ENCODE measurements around the gene C10orf105. TPM values are rescaled to one million over a fixed set of nuclear protein-coding genes. Genes with fewer than 3 reads are reported as not detected.

Gene C10orf105
- total RNA-seq, 4 donors from 2014 or later, result 0.07 to 1.2 TPM; not detected in 2

DNA sequence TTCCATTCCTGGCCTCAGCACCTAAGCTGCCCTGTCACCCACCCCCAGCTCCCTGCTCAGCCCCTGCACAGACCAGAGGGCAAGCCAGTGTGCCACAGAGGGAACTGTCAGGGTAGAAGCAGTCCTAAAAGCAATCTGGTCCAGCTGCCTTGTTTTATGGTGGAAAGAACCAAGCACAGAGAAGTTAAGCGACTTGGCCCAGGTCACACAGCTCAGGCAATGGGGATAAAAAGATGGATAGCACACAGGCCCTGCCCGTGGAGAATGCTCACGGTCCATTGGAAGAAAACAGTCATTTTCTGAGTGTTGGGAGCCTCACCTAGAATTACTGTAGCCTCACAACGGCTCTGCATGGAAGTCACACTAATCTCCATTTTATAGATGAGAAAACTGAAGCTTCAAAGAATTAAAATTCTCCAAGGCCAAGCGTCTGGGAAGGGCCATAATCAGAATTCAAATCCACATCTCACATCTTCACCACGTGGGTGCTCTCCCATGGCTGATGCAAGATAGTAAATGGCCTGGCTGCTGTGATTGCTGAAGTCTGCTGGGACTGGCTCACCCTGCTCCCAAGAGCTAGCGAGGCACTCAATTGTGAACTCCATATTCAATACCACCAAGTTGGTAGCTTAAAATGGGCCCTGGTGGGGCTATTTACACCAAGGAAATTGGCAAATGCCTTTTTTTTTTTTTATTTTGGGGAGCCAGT is 26.8 kb downstream of the C10orf105 start:
- no peak overlapping the region for H3K4me3 ChIP-seq
- DNase-seq, result no peak
- H3K27me3 ChIP-seq, result no peaks in the 10 kb centered on the region
- no peaks in the 10 kb centered on the region for H3K4me1 ChIP-seq
- no peak for TF ChIP-seq POLR2A (IDR thresholded peaks at IDR 0.05)
- TF ChIP-seq, protein P1, sequence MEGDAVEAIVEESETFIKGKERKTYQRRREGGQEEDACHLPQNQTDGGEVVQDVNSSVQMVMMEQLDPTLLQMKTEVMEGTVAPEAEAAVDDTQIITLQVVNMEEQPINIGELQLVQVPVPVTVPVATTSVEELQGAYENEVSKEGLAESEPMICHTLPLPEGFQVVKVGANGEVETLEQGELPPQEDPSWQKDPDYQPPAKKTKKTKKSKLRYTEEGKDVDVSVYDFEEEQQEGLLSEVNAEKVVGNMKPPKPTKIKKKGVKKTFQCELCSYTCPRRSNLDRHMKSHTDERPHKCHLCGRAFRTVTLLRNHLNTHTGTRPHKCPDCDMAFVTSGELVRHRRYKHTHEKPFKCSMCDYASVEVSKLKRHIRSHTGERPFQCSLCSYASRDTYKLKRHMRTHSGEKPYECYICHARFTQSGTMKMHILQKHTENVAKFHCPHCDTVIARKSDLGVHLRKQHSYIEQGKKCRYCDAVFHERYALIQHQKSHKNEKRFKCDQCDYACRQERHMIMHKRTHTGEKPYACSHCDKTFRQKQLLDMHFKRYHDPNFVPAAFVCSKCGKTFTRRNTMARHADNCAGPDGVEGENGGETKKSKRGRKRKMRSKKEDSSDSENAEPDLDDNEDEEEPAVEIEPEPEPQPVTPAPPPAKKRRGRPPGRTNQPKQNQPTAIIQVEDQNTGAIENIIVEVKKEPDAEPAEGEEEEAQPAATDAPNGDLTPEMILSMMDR (IDR thresholded peaks at IDR 0.05), result no peak
- no peaks in the 10 kb centered on the region for H3K36me3 ChIP-seq
- intact Hi-C loops (cut with DNase I; ENCODE audit: low total_unique reads), result no loop called here
- H3K9me3 ChIP-seq, result no peaks in the 10 kb centered on the region
- H3K27ac ChIP-seq, result no peak overlapping the region

DNA sequence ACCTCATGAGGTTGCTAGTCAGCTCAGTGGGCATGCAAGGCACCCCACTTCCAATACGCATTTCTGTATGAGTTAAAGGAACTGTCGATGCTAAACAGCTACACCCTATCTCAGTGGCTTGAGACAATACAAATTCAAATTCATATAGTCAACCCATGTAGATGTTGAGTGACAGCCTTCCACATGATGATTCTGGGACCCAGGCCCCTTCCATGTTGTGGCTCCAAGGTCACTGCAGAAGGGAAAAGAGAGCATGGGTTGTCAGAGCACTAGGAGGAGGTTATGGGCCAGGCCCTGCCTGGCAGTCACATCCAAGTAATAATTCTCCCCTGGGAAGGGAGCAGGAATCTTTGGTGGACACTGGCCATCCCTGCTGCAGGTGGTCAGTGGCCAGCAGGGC is 28.2 kb downstream of the C10orf105 start:
- no peak for TF ChIP-seq POLR2A (IDR thresholded peaks at IDR 0.05)
- TF ChIP-seq, protein P1 (IDR thresholded peaks at IDR 0.05), result no peak
- no peak for DNase-seq
- Histone ChIP-seq H3K36me3 (no peaks in the 10 kb centered on the region), H3K9me3 (no peaks in the 10 kb centered on the region), H3K4me1 (no peaks in the 10 kb centered on the region), H3K27me3 (no peaks in the 10 kb centered on the region), H3K4me3 (no peak overlapping the region), H3K27ac (no peak overlapping the region)
- intact Hi-C loops (cut with DNase I; ENCODE audit: low total_unique reads), result no loop called here

DNA sequence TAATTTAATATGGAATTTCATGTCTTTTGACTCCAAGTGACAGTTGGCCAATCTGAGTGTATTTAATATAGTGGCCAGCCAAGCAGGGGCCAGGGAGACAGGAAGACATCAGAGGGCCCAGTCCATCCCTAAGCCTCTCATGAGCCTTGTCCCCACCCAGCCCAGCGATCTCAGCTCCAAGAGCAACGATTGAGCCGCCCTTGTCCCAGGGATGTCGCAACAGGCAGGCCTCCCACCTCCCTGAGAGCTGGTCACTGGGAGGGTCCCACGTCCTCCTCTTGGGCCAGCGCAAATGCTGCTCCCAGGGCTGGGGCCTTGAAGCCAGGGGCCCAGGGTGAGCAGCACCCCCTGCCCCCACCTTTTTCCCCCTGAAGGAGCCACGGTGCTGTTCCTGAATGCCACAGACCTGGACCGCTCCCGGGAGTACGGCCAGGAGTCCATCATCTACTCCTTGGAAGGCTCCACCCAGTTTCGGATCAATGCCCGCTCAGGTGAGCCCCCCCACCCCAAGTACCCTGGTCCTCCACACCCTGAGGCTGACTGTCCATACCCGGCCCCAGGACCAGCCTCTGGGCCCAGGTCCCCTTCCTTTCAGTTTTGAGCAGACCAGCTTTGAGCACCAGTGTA is 29.4 kb downstream of the C10orf105 start:
- TF ChIP-seq, protein P1 (IDR thresholded peaks at IDR 0.05), result no peak
- TF ChIP-seq POLR2A (IDR thresholded peaks at IDR 0.05), result no peak
- Histone ChIP-seq H3K27me3 (no peaks in the 10 kb centered on the region), H3K4me3 (no peak overlapping the region), H3K27ac (no peak overlapping the region), H3K9me3 (no peaks in the 10 kb centered on the region), H3K4me1 (no peaks in the 10 kb centered on the region), H3K36me3 (no peaks in the 10 kb centered on the region)
- no peak for DNase-seq
- intact Hi-C loops (cut with DNase I; ENCODE audit: low total_unique reads), result no loop called here

DNA sequence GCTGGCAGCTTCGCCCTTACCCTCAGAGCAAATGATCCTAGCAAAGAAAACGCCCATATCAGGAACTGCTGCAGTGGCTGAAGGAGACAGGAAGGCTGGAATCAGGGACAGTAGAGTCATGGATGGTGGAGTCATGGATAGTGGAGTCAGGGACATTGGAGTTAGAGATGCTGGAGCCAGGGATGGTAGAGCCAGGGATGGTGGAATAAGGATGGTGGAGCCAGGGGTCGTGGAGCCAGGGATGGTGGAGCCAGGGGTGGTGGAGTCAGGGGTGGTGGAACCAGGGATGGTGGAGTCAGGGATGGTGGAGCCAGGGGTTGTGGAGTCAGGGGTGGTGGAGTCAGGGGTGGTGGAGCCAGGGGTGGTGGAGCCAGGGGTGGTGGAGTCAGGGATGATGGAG is 31.3 kb downstream of the C10orf105 start:
- no peak overlapping the region for H3K27ac ChIP-seq
- no peaks in the 10 kb centered on the region for H3K27me3 ChIP-seq
- no peaks in the 10 kb centered on the region for H3K36me3 ChIP-seq
- H3K4me3 ChIP-seq, result no peak overlapping the region
- no peaks in the 10 kb centered on the region for H3K9me3 ChIP-seq
- no peak for DNase-seq
- TF ChIP-seq POLR2A (IDR thresholded peaks at IDR 0.05), result no peak
- TF ChIP-seq, protein P1 (IDR thresholded peaks at IDR 0.05), result no peak
- H3K4me1 ChIP-seq, result no peaks in the 10 kb centered on the region
- intact Hi-C loops (cut with DNase I; ENCODE audit: low total_unique reads), result no loop called here

DNA sequence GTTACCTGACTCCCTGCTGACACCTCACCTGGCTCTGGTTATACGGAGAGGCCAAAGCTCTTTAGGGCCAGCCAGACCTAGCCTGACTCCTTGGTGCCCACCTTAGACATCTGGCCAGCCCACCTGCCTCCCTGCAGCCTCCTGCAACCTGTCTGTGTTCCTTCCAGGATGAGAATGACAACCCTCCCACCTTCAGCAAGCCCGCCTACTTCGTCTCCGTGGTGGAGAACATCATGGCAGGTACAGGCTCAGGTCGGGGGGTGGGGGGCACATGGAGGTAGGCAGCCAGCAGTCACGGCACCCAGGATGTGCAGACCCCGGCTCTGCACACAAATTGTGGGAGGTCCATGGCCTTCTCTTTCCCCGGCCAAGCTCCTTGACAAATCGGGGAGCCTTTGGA is 32.1 kb downstream of the C10orf105 start:
- no peak overlapping the region for H3K27ac ChIP-seq
- intact Hi-C loops (cut with DNase I; ENCODE audit: low total_unique reads), result no loop called here
- H3K4me3 ChIP-seq, result no peak overlapping the region
- H3K27me3 ChIP-seq, result no peaks in the 10 kb centered on the region
- H3K9me3 ChIP-seq, result no peaks in the 10 kb centered on the region
- no peak for DNase-seq
- no peaks in the 10 kb centered on the region for H3K4me1 ChIP-seq
- no peaks in the 10 kb centered on the region for H3K36me3 ChIP-seq
- TF ChIP-seq POLR2A (IDR thresholded peaks at IDR 0.05), result no peak
- TF ChIP-seq, protein P1 (IDR thresholded peaks at IDR 0.05), result no peak

Measured in uterus (tissue), 4 donors.